Epithelial cell of proximal tubule (primary cell): ENCODE results near the gene ABHD12B. TPM values are rescaled to one million over a fixed set of nuclear protein-coding genes. Genes with fewer than 3 reads are reported as not detected.
"Not testable (repeated sequence)": the region's sequence is repeated elsewhere in the genome, so short reads cannot be mapped to it uniquely, and the experiment has no call there.

Source experiments
- DNase-seq: peaks from one replicate; pipeline ENCODE4 v3.0.0-alpha.2; 2011; ENCODE audit warnings: low read depth
- H3K4me3 ChIP-seq: 2 replicates; pipeline ENCODE4 v1.5.1; 2011; ENCODE audit warnings: low read depth, mild to moderate bottlenecking, low read length
- total RNA-seq: library from RNA; depleted of rRNA; stranded (reverse); fragments of >200 nt; gene quantifications from 2 replicates; pipeline ENCODE4 v1.2.3, GENCODE V29; 2015
- TF ChIP-seq, protein P1 (sequence below): conservative IDR thresholded peaks from 2 replicates; pipeline ENCODE4 v1.5.1; 2012; ENCODE audit warnings: low read depth, mild to moderate bottlenecking, low read length

Gene ABHD12B
- total RNA-seq, 1 donor from 2014 or later, result not detected

DNA sequence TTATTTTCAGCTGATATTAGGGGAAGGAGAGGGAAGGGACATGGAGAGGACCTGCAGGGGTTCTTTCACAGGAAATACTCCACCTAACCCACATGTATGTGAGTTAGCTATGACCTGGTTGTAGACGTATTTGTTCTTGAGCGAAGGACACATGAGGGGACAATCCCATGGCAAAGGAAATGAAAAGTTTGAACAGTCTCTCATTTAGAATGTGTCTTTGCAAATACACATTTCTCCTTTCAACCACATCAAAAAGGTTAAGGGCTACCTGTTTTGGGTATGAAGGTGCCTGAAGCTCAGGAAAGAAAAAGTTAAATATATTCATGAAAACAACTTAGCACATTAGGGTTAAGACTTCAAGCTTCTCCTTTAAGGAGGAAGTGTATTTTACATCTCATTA is 65.0 kb downstream of the ABHD12B start:
- TF ChIP-seq, protein P1, sequence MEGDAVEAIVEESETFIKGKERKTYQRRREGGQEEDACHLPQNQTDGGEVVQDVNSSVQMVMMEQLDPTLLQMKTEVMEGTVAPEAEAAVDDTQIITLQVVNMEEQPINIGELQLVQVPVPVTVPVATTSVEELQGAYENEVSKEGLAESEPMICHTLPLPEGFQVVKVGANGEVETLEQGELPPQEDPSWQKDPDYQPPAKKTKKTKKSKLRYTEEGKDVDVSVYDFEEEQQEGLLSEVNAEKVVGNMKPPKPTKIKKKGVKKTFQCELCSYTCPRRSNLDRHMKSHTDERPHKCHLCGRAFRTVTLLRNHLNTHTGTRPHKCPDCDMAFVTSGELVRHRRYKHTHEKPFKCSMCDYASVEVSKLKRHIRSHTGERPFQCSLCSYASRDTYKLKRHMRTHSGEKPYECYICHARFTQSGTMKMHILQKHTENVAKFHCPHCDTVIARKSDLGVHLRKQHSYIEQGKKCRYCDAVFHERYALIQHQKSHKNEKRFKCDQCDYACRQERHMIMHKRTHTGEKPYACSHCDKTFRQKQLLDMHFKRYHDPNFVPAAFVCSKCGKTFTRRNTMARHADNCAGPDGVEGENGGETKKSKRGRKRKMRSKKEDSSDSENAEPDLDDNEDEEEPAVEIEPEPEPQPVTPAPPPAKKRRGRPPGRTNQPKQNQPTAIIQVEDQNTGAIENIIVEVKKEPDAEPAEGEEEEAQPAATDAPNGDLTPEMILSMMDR, result no peak
- H3K4me3 ChIP-seq, result no peak overlapping the region
- no peak for DNase-seq

DNA sequence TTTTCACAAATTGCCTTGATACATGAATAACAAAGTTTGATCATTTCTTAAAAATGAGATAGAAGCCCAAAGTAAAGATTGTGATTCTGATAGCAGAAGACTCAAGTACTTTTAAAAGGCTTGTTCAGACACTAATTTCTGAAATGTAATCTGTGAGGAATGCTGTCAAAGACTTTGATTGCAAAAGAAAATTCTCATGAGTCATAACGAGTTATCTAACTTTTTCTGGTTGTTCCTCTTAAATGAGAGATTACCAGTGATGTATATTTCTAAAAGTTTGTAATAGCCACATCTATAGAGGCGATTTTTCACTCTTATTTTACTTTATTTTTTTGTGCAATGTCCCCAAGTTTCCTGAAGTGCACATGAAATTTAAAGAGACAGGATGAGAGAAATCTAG is 65.5 kb downstream of the ABHD12B start:
- TF ChIP-seq, protein P1, result no peak
- no peak for DNase-seq
- no peak overlapping the region for H3K4me3 ChIP-seq

DNA sequence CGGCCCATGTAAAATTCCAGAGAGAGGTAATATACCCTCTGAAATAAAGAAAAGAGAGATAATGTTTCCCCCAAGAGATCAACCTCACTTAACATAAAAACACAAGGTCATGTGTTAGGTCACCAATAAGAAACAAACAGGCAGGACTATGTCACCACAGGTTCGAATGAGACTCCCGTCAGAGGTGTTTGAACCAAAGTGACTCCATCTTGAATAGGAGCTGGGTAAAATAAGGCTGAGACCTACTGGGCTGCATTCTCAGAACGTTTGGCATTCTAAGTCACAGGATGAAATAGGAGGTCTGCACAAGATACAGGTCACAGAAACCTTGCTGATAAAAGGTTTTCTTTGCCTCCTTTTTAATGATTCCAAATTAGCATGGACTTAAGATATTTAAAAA is 65.9 kb downstream of the ABHD12B start:
- TF ChIP-seq, protein P1, result no peak
- DNase-seq, result no peak
- no peak overlapping the region for H3K4me3 ChIP-seq

DNA sequence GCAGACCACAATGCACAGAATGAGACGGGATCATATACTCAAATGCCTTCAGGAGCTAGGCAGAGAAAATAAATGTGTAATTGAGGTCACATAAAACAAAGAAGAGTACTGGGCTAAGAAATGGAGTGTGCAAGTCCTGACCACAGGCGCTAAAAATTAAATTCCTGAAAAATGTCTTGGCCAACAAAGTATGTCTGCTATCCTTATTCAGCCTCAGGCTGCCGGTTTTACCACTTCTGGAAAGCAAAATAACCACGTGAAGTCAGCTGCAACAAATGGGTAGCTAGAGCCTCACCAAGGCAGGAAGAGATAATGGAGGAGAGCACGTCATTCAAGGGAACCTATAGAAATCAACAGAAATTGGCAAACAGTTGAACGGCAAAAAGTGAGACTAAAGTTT is 69.3 kb downstream of the ABHD12B start:
- TF ChIP-seq, protein P1, result no peak
- no peak overlapping the region for H3K4me3 ChIP-seq
- DNase-seq, result no peak

GRCh38 chr14:50941638-50942037 is 69.8 kb downstream of the ABHD12B start:
- not testable (repeated sequence) for H3K4me3 ChIP-seq

DNA sequence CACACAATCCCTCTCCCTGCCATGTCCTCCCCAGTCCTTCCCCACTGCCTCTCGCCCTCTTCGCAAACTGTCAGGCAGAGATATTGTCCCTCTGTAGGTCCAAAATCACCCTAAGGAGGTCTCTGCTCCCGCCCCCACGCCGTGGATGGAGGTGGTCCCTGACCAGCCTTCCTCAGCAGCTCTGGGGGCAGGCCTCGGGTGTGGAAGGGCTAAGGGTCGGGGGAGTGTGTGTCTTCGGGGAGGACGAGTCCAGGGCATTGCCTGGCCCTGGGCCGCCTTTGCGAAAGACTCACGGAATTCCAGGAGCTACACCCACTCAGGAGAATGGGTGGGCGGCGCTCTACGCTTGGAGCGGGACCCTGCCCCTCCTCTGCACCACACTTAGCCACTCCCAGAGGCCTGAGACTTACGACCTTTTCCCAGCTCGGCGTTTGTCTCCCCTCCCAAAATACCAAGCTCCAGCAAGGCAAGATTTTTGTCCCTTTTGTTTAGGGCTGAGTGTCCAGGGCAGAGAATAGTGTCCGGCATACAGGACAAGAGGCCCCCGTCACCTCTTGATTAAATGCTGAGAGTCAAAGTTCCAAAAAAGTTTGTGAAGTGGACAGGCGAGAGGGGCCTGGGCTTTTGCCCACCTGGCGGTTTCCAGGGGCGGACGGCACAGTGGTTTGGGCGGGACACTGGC is 71.5 kb downstream of the ABHD12B start:
- H3K4me3 ChIP-seq, result peak overlapping the region; percentile 88
- DNase-seq, result no peak
- TF ChIP-seq, protein P1, result no peak

More at GRCh38 chr14:50941638-50942037, 69.8 kb downstream of the ABHD12B start:
- DNase-seq, result not testable (repeated sequence)

DNA sequence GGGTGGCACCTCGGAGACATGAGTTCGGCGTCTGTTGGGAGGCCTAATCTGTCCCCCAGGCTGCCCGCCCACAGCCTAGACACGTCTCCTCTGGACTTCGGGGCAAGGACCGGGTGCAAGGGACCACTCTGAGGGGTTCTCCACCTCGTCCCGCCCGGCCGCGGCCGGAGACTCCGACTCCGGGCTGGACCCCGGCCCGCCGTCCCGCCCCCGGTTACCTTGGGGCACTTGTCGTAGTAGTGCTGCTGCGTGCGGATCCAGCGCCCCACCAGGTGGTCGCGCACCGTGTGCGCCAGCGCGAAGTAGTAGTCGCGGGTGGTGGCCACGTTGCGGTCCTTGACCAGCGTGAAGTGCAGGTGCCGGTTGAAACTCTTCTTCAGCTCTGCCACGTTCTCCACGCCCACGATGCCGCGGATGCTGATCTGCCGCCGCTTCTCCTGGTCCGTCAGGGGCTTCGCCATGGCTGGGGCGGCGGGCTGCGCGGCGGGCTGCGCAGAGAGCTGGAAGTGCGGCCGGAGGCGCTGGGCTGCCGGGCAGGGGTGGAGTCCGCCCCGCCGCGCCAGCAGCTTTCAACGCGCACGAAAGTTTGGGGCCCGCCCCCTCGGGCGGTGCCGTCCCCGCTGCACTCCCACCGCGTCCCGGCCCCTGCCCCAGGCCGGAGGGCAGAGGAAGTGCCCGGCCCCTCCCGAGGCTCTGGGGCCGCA is 72.2 kb downstream of the ABHD12B start, which contains the start of gene PYGL:
Gene PYGL, minus strand, starts transcription at position 541 of the 704 bp plus-strand sequence. Its CDS starts 80 bp downstream, at position 461.
- peak within 1 kb of the TSS; percentile 88 for H3K4me3 ChIP-seq
- TF ChIP-seq, protein P1, result no peak
- DNase-seq, result no peak
